Measurements from ENCODE around the gene FGD4. TPM values are rescaled to one million over a fixed set of nuclear protein-coding genes. Genes with fewer than 3 reads are reported as not detected.
A peak's percentile ranks its signal among the peaks of the same experiment; 100 is the strongest.
"Not testable (repeated sequence)": the region's sequence is repeated elsewhere in the genome, so short reads cannot be mapped to it uniquely, and the experiment has no call there.

The FGD4 gene
- total RNA-seq, 1 experiment from 2014 or later, result 30.5 TPM

GRCh38 chr12:32503730-32504129, 104.4 kb downstream of the FGD4 start:
- DNase-seq (ENCODE audit: low read depth, low spot score), result no peak
- in situ Hi-C loops (cut with HindIII; ENCODE audit: low pct_unique_long_range_greater_than_20kb, low sequenced_read_pairs), result no loop called here

- in situ Hi-C loops (cut with HindIII; ENCODE audit: low pct_unique_long_range_greater_than_20kb, low sequenced_read_pairs), result no loop called here
- DNase-seq (ENCODE audit: low read depth, low spot score), result no peak
These were observed 105.2 kb downstream of the FGD4 start for GRCh38 chr12:32504591-32504990.

- no peak for DNase-seq (ENCODE audit: low read depth, low spot score)
- in situ Hi-C loops (cut with HindIII; ENCODE audit: low pct_unique_long_range_greater_than_20kb, low sequenced_read_pairs), result no loop called here
These were observed 105.9 kb downstream of the FGD4 start for GRCh38 chr12:32505067-32505945.

- in situ Hi-C loops (cut with HindIII; ENCODE audit: low pct_unique_long_range_greater_than_20kb, low sequenced_read_pairs); DNase-seq (ENCODE audit: low read depth, low spot score): not testable (repeated sequence)
These were observed 108.0 kb downstream of the FGD4 start for GRCh38 chr12:32507096-32507941.

- DNase-seq (ENCODE audit: low read depth, low spot score), result no peak
- in situ Hi-C loops (cut with HindIII; ENCODE audit: low pct_unique_long_range_greater_than_20kb, low sequenced_read_pairs), result no loop called here
These were observed 108.6 kb downstream of the FGD4 start for GRCh38 chr12:32507942-32508320.

- in situ Hi-C loops (cut with HindIII; ENCODE audit: low pct_unique_long_range_greater_than_20kb, low sequenced_read_pairs), result no loop called here
- no peak for DNase-seq (ENCODE audit: low read depth, low spot score)
These were observed 109.3 kb downstream of the FGD4 start for GRCh38 chr12:32508626-32509025.

- no peak for DNase-seq (ENCODE audit: low read depth, low spot score)
- in situ Hi-C loops (cut with HindIII; ENCODE audit: low pct_unique_long_range_greater_than_20kb, low sequenced_read_pairs), result no loop called here
These were observed 110.2 kb downstream of the FGD4 start for GRCh38 chr12:32509328-32510091.

- DNase-seq (ENCODE audit: low read depth, low spot score); in situ Hi-C loops (cut with HindIII; ENCODE audit: low pct_unique_long_range_greater_than_20kb, low sequenced_read_pairs): not testable (repeated sequence)
These were observed 112.6 kb downstream of the FGD4 start for GRCh38 chr12:32511976-32512375.

- in situ Hi-C loops (cut with HindIII; ENCODE audit: low pct_unique_long_range_greater_than_20kb, low sequenced_read_pairs), result no loop called here
- DNase-seq (ENCODE audit: low read depth, low spot score), result no peak
These were observed 113.0 kb downstream of the FGD4 start for GRCh38 chr12:32512379-32512778.

GRCh38 chr12:32512910-32513309, 113.6 kb downstream of the FGD4 start:
- in situ Hi-C loops (cut with HindIII; ENCODE audit: low pct_unique_long_range_greater_than_20kb, low sequenced_read_pairs), result no loop called here
- DNase-seq (ENCODE audit: low read depth, low spot score), result no peak

GRCh38 chr12:32515137-32515873, 115.9 kb downstream of the FGD4 start:
- no peak for DNase-seq (ENCODE audit: low read depth, low spot score)
- in situ Hi-C loops (cut with HindIII; ENCODE audit: low pct_unique_long_range_greater_than_20kb, low sequenced_read_pairs), result no loop called here

- no peak for DNase-seq (ENCODE audit: low read depth, low spot score)
- in situ Hi-C loops (cut with HindIII; ENCODE audit: low pct_unique_long_range_greater_than_20kb, low sequenced_read_pairs), result no loop called here
These were observed 116.9 kb downstream of the FGD4 start for GRCh38 chr12:32516230-32516629.

GRCh38 chr12:32517966-32518365, 118.6 kb downstream of the FGD4 start:
- no peak for DNase-seq (ENCODE audit: low read depth, low spot score)
- in situ Hi-C loops (cut with HindIII; ENCODE audit: low pct_unique_long_range_greater_than_20kb, low sequenced_read_pairs), result no loop called here

GRCh38 chr12:32519047-32519446, 119.7 kb downstream of the FGD4 start:
- in situ Hi-C loops (cut with HindIII; ENCODE audit: low pct_unique_long_range_greater_than_20kb, low sequenced_read_pairs), result no loop called here

GRCh38 chr12:32522331-32523221, 123.2 kb downstream of the FGD4 start:
- in situ Hi-C loops (cut with HindIII; ENCODE audit: low pct_unique_long_range_greater_than_20kb, low sequenced_read_pairs), result no loop called here
- peak; percentile 15 for DNase-seq (ENCODE audit: low read depth, low spot score)

More at GRCh38 chr12:32519047-32519446, 119.7 kb downstream of the FGD4 start:
- DNase-seq (ENCODE audit: low read depth, low spot score), result no peak

- DNase-seq (ENCODE audit: low read depth, low spot score); in situ Hi-C loops (cut with HindIII; ENCODE audit: low pct_unique_long_range_greater_than_20kb, low sequenced_read_pairs): not testable (repeated sequence)
These were observed 126.4 kb downstream of the FGD4 start for GRCh38 chr12:32525802-32526201.

Measured in SK-MEL-5 (cell line).